Measurements from ENCODE around the gene SCGB1D4.
A peak's percentile ranks its signal among the peaks of the same experiment; 100 is the strongest.
"Not testable (repeated sequence)": the region's sequence is repeated elsewhere in the genome, so short reads cannot be mapped to it uniquely, and the experiment has no call there.

The SCGB1D4 gene, protein sequence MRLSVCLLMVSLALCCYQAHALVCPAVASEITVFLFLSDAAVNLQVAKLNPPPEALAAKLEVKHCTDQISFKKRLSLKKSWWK

DNA sequence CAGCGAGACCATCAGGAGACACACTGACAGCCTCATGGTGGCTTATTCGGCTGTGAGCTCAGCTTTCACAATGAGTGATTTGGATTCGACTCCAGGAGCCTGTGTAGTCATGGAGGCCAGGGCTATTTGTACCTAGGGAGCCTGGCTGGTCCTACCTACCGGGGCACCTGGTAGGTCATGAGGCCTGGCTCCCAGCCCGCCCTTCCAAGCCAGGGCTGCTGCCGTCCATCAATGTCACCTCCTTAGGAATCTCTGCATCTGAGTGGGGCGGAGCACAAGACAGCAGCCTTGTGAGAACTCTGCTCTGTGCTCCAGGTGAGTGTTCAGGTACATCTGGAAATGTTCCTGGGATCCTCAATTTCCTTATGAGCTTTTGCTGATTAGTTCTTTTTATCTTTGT lies at the start of gene SCGB1D4:
Gene SCGB1D4 (minus strand): TSS at position 101 of the 400 bp plus-strand sequence. CDS start 65 bp downstream, at position 36.
- H3K9ac ChIP-seq (ENCODE audit: low read depth in 1 of 2, low read length in 2 of 2), result no peak within 1 kb of the TSS
- no peak within 1 kb of the TSS for H3K4me3 ChIP-seq (ENCODE audit: low read length in 2 of 2)
- no peaks in the 10 kb centered on the region for H3K4me1 ChIP-seq (ENCODE audit: control insufficient read depth in 2 of 2, insufficient read depth in 2 of 2, low read length in 2 of 2)
- no peak within 1 kb of the TSS for H3K27ac ChIP-seq (ENCODE audit: low read depth in 2 of 2, low read length in 2 of 2)
- no peaks in the 10 kb centered on the region for H3K36me3 ChIP-seq (ENCODE audit: control insufficient read depth in 2 of 2, insufficient read depth in 2 of 2, low read length in 2 of 2)
- H3K27me3 ChIP-seq (ENCODE audit: control insufficient read depth in 2 of 2, insufficient read depth in 2 of 2, low read length in 2 of 2), result peaks cover 6 to 8% of the 10 kb centered on the region in 2 donors
- H3K9me3 ChIP-seq (ENCODE audit: control insufficient read depth in 2 of 2, low read length in 2 of 2), result no peaks in the 10 kb centered on the region

DNA sequence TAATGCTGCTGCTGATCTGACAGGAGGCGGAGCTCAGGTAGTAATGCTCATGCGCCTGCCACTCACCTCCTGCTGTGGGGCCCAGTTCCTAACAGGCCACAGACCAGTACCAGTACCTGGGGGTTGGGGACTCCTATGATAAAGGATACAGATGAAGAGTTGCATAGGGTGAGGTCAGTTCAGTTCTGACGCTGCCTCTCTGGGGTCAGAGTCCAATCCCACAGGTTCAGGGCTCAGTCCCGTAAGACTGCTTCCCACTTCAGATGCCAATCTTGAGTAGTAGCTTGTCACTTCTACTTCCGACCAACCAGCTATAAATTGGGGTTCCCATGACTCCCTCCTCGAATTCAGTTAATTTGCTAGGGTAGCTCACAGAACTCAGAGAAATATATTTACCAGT lies 47.0 kb upstream of the SCGB1D4 start:
- Histone ChIP-seq H3K4me1 (ENCODE audit: control insufficient read depth in 2 of 2, insufficient read depth in 2 of 2, low read length in 2 of 2) (peaks cover 2 to 5% of the 10 kb centered on the region in 2 donors), H3K9me3 (ENCODE audit: control insufficient read depth in 2 of 2, low read length in 2 of 2) (no peaks in the 10 kb centered on the region), H3K9ac (ENCODE audit: low read depth in 1 of 2, low read length in 2 of 2) (no peak overlapping the region), H3K36me3 (ENCODE audit: control insufficient read depth in 2 of 2, insufficient read depth in 2 of 2, low read length in 2 of 2) (peaks cover 0 to 1% of the 10 kb centered on the region in 2 donors), H3K27me3 (ENCODE audit: control insufficient read depth in 2 of 2, insufficient read depth in 2 of 2, low read length in 2 of 2) (no peaks in the 10 kb centered on the region), H3K27ac (ENCODE audit: low read depth in 2 of 2, low read length in 2 of 2) (no peak overlapping the region), H3K4me3 (ENCODE audit: low read length in 2 of 2) (no peak overlapping the region)

DNA sequence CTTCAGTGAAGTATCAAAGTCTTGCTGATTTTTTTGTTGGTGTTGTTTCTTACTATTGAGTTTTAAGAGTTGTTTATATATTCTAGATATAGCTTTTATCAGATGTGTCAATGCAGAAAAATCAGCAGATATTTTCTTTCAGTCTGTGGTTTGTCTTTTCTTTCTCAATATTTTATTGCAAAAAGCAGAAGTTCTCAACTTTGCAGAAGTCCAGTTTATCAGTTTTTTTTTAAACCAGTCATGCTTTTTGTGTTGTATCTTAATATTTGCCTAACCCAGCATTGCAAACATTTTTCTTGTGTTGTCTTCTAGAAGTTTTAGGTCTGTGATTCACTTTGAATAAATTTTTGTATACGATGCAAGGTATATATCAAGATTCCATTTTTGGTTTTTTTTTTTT lies 45.3 kb upstream of the SCGB1D4 start:
- H3K27ac ChIP-seq (ENCODE audit: low read depth in 2 of 2, low read length in 2 of 2), result no peak overlapping the region
- no peak overlapping the region for H3K4me3 ChIP-seq (ENCODE audit: low read length in 2 of 2)
- no peak overlapping the region for H3K9ac ChIP-seq (ENCODE audit: low read depth in 1 of 2, low read length in 2 of 2)
- H3K27me3 ChIP-seq (ENCODE audit: control insufficient read depth in 2 of 2, insufficient read depth in 2 of 2, low read length in 2 of 2), result no peaks in the 10 kb centered on the region
- H3K4me1 ChIP-seq (ENCODE audit: control insufficient read depth in 2 of 2, insufficient read depth in 2 of 2, low read length in 2 of 2), result peaks cover 2 to 5% of the 10 kb centered on the region in 2 donors
- H3K9me3 ChIP-seq (ENCODE audit: control insufficient read depth in 2 of 2, low read length in 2 of 2), result no peaks in the 10 kb centered on the region
- H3K36me3 ChIP-seq (ENCODE audit: control insufficient read depth in 2 of 2, insufficient read depth in 2 of 2, low read length in 2 of 2), result peaks cover 0 to 1% of the 10 kb centered on the region in 2 donors

DNA sequence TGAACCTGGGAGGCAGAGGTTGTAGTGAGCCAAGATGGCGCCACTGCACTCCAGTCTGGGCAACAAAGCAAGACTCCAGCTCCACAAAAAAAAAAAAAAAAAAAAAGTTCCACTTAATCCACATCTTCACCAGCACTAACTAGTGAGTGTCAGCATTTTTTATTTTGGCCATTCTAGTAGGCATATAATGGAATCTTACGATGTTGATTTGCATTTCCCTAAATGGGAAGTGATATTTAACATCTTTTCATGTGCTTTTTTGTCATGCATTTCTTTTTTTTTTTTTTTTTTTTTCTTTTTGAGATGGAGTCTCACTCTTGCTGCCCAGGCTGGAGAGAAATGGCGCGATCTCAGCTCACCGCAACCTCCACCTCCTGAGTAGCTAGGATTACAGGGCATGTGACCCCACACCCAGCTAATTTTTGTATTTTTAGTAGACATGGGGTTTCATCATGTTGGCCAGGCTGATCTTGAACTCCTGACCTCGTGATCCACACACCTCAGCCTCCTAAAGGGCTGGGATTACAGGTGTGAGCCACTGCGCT lies 44.8 kb upstream of the SCGB1D4 start:
- not testable (repeated sequence) for H3K27ac ChIP-seq (ENCODE audit: low read depth in 2 of 2, low read length in 2 of 2); H3K9me3 ChIP-seq (ENCODE audit: control insufficient read depth in 2 of 2, low read length in 2 of 2); H3K27me3 ChIP-seq (ENCODE audit: control insufficient read depth in 2 of 2, insufficient read depth in 2 of 2, low read length in 2 of 2); H3K4me1 ChIP-seq (ENCODE audit: control insufficient read depth in 2 of 2, insufficient read depth in 2 of 2, low read length in 2 of 2); H3K9ac ChIP-seq (ENCODE audit: low read depth in 1 of 2, low read length in 2 of 2); H3K36me3 ChIP-seq (ENCODE audit: control insufficient read depth in 2 of 2, insufficient read depth in 2 of 2, low read length in 2 of 2); H3K4me3 ChIP-seq (ENCODE audit: low read length in 2 of 2)

DNA sequence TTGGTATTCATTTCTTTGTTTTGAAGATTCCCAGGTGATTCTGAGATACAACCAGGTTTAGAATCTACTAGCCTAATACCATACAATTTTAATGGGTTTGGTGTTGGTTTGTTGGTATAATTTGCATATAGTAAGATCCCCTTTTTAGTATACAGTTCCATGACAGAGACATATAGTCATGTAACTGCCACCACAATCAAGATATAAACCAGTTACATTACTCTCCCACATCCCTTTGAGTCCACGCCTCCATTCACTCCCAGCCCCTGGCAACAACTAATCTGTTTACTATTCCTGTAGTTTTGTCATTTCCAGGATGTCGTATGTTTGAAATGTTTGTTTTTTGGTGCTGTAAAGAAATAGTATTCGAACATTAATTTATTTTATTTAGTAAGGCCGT lies 42.7 kb upstream of the SCGB1D4 start:
- no peaks in the 10 kb centered on the region for H3K27me3 ChIP-seq (ENCODE audit: control insufficient read depth in 2 of 2, insufficient read depth in 2 of 2, low read length in 2 of 2)
- H3K9me3 ChIP-seq (ENCODE audit: control insufficient read depth in 2 of 2, low read length in 2 of 2), result no peaks in the 10 kb centered on the region
- no peak overlapping the region for H3K4me3 ChIP-seq (ENCODE audit: low read length in 2 of 2)
- H3K4me1 ChIP-seq (ENCODE audit: control insufficient read depth in 2 of 2, insufficient read depth in 2 of 2, low read length in 2 of 2), result peaks cover 8 to 11% of the 10 kb centered on the region in 2 donors
- no peak overlapping the region for H3K27ac ChIP-seq (ENCODE audit: low read depth in 2 of 2, low read length in 2 of 2)
- no peak overlapping the region for H3K9ac ChIP-seq (ENCODE audit: low read depth in 1 of 2, low read length in 2 of 2)
- H3K36me3 ChIP-seq (ENCODE audit: control insufficient read depth in 2 of 2, insufficient read depth in 2 of 2, low read length in 2 of 2), result peaks cover 0 to 1% of the 10 kb centered on the region in 2 donors

DNA sequence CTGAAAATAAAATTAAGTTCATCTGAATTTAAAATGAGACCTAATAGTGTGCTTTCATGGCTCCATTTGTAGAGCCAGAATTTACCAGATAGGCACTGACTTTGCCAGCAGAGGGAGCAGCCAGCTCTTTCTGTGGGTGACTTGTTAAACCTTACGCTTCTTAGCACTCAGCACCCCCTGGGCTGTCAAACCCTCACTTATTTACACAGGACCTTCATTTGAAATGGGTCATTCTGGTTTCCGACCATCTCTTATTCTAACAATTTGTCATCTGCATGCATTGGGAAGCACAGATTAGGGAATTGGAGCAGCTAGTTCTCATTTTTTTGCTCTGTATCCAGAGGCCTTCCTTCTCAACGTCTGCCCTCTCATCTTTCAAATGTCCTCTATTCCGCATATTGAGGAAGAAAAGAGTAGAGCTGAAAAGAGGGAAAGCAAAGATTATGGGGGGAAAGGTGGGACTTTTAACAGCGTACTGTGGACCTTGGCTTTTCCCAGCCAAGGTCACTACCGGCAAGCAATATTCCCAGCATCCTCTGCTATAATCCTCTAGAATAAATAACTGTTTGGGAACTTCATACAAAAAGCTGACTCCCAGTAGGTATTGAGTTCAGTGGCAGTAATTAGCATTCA lies 41.5 kb upstream of the SCGB1D4 start:
- Histone ChIP-seq H3K36me3 (ENCODE audit: control insufficient read depth in 2 of 2, insufficient read depth in 2 of 2, low read length in 2 of 2) (peaks cover 0 to 1% of the 10 kb centered on the region in 2 donors), H3K4me3 (ENCODE audit: low read length in 2 of 2) (no peak overlapping the region), H3K9ac (ENCODE audit: low read depth in 1 of 2, low read length in 2 of 2) (no peak overlapping the region), H3K9me3 (ENCODE audit: control insufficient read depth in 2 of 2, low read length in 2 of 2) (no peaks in the 10 kb centered on the region), H3K4me1 (ENCODE audit: control insufficient read depth in 2 of 2, insufficient read depth in 2 of 2, low read length in 2 of 2) (peaks cover 3 to 9% of the 10 kb centered on the region in 2 donors), H3K27me3 (ENCODE audit: control insufficient read depth in 2 of 2, insufficient read depth in 2 of 2, low read length in 2 of 2) (no peaks in the 10 kb centered on the region), H3K27ac (ENCODE audit: low read depth in 2 of 2, low read length in 2 of 2) (no peak overlapping the region)

DNA sequence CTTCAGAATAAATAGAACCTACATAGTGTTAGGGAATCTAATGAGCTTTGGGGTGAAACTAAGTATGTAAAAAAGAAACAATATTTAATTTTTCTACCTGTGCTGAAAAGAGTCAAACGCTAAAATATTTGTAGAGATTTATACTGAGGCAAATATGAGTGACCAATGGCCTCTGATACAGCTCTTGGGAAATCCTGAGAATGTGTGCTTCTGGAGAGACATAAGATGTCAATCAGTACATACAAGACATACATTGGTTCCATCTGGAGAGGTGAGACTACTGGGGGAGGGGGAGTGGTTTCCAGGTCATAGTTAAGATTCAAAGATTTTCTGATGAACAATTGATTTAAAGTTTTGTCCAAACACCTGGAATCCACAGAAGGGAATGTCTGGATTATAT lies 39.3 kb upstream of the SCGB1D4 start:
- H3K4me1 ChIP-seq (ENCODE audit: control insufficient read depth in 2 of 2, insufficient read depth in 2 of 2, low read length in 2 of 2), result peaks cover 3 to 9% of the 10 kb centered on the region in 2 donors
- no peaks in the 10 kb centered on the region for H3K27me3 ChIP-seq (ENCODE audit: control insufficient read depth in 2 of 2, insufficient read depth in 2 of 2, low read length in 2 of 2)
- no peaks in the 10 kb centered on the region for H3K9me3 ChIP-seq (ENCODE audit: control insufficient read depth in 2 of 2, low read length in 2 of 2)
- H3K27ac ChIP-seq (ENCODE audit: low read depth in 2 of 2, low read length in 2 of 2), result no peak overlapping the region
- peak overlapping the region in 1 of 2 donors; percentile 80 for H3K9ac ChIP-seq (ENCODE audit: low read depth in 1 of 2, low read length in 2 of 2)
- peaks cover 0 to 1% of the 10 kb centered on the region in 2 donors for H3K36me3 ChIP-seq (ENCODE audit: control insufficient read depth in 2 of 2, insufficient read depth in 2 of 2, low read length in 2 of 2)
- H3K4me3 ChIP-seq (ENCODE audit: low read length in 2 of 2), result peak overlapping the region; percentile 81 to 91

DNA sequence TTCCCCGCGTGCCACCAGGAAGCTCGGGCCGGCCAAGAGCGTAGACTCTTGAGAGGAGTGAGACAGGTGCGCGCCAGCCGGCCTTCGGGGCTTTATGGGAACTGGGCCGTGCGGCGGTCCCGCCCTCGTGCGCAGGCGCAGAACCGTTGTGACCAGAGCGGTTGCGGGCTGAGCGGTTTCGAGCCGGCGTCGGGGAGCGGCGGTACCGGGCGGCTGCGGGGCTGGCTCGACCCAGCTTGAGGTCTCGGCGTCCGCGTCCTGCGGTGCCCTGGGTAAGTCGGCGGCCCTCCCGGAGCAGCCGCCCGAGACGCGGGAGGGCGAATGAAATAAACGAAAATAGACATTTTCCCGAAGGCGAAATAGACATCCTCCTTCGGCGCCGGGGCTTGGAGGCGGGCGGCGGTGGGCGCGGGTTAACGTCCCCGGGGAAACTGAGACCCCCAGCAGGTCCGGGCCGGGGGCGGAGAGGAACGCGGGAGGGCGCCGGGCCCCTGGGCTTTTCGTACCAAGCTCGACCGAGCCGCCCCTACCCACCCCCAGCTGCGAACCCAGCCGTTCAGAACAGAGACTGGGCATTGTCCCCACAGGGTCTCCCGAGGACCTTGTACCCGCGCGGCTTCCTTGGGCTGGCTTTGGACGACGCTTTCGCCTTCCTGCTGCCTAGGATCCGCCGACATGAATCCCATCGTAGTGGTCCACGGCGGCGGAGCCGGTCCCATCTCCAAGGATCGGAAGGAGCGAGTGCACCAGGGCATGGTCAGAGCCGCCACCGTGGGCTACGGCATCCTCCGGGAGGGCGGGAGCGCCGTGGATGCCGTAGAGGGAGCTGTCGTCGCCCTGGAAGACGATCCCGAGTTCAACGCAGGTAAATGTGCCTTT lies 38.7 kb upstream of the SCGB1D4 start, which contains the start of gene ASRGL1:
Gene ASRGL1 (plus strand): TSS at position 146 of the 879 bp plus-strand sequence. CDS start 530 bp downstream, at position 676.
- Histone ChIP-seq H3K4me1 (ENCODE audit: control insufficient read depth in 2 of 2, insufficient read depth in 2 of 2, low read length in 2 of 2) (peaks cover 3 to 9% of the 10 kb centered on the region in 2 donors), H3K4me3 (ENCODE audit: low read length in 2 of 2) (peak within 1 kb of the TSS; percentile 81 to 91), H3K36me3 (ENCODE audit: control insufficient read depth in 2 of 2, insufficient read depth in 2 of 2, low read length in 2 of 2) (no peaks in the 10 kb centered on the region), H3K27me3 (ENCODE audit: control insufficient read depth in 2 of 2, insufficient read depth in 2 of 2, low read length in 2 of 2) (no peaks in the 10 kb centered on the region), H3K9me3 (ENCODE audit: control insufficient read depth in 2 of 2, low read length in 2 of 2) (no peaks in the 10 kb centered on the region), H3K27ac (ENCODE audit: low read depth in 2 of 2, low read length in 2 of 2) (peak within 1 kb of the TSS; percentile 48 to 64), H3K9ac (ENCODE audit: low read depth in 1 of 2, low read length in 2 of 2) (peak within 1 kb of the TSS; percentile 63 to 80)

DNA sequence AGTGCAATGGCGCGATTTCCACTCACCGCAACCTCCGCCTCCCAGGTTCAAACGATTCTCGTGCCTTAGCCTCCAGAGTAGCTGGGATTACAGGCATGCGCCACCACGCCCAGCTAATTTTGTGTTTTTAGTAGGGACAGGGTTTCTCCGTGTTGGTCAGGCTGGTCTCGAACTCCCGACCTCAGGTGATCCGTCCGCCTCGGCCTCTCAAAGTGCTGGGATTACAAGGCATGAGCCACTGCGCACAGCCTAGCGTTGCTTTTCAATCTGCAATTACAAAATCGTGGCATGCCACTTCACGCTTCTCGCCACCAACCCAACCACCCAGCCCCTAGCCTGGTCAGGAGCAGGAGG lies 38.1 kb upstream of the SCGB1D4 start:
- H3K4me1 ChIP-seq (ENCODE audit: control insufficient read depth in 2 of 2, insufficient read depth in 2 of 2, low read length in 2 of 2); H3K27me3 ChIP-seq (ENCODE audit: control insufficient read depth in 2 of 2, insufficient read depth in 2 of 2, low read length in 2 of 2); H3K9me3 ChIP-seq (ENCODE audit: control insufficient read depth in 2 of 2, low read length in 2 of 2); H3K36me3 ChIP-seq (ENCODE audit: control insufficient read depth in 2 of 2, insufficient read depth in 2 of 2, low read length in 2 of 2): not testable (repeated sequence)
- H3K4me3 ChIP-seq (ENCODE audit: low read length in 2 of 2), result peak overlapping the region; percentile 81 to 91
- H3K27ac ChIP-seq (ENCODE audit: low read depth in 2 of 2, low read length in 2 of 2), result peak overlapping the region; percentile 48 to 64
- peak overlapping the region in 1 of 2 donors; percentile 80 for H3K9ac ChIP-seq (ENCODE audit: low read depth in 1 of 2, low read length in 2 of 2)

DNA sequence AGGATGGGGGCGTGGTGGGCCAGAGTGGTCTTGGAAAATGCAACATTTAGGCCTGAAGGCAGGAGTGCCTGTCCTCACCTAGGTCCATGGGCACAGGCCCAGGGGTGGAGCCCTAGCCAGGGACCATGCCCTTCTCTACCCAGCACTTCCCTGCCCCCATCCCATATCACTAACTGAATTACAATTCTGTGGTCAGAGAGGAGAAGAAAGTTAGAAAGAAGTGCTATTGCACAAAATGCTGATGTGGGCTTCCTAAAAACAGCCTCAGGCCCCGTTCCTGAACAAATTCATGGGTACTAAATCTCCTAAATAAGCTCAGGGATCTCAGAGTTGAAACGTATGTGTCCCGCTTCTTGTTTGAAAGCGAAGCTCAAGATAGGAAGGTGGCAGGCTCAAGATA lies 34.9 kb upstream of the SCGB1D4 start:
- Histone ChIP-seq H3K36me3 (ENCODE audit: control insufficient read depth in 2 of 2, insufficient read depth in 2 of 2, low read length in 2 of 2) (no peaks in the 10 kb centered on the region), H3K9me3 (ENCODE audit: control insufficient read depth in 2 of 2, low read length in 2 of 2) (no peaks in the 10 kb centered on the region), H3K27me3 (ENCODE audit: control insufficient read depth in 2 of 2, insufficient read depth in 2 of 2, low read length in 2 of 2) (no peaks in the 10 kb centered on the region), H3K27ac (ENCODE audit: low read depth in 2 of 2, low read length in 2 of 2) (no peak overlapping the region), H3K9ac (ENCODE audit: low read depth in 1 of 2, low read length in 2 of 2) (no peak overlapping the region), H3K4me3 (ENCODE audit: low read length in 2 of 2) (no peak overlapping the region), H3K4me1 (ENCODE audit: control insufficient read depth in 2 of 2, insufficient read depth in 2 of 2, low read length in 2 of 2) (peaks cover 3 to 9% of the 10 kb centered on the region in 2 donors)
